Gastrocnemius medialis (tissue), 4 donors: Measurements from ENCODE around the gene PSMF1. TPM values are rescaled to one million over a fixed set of nuclear protein-coding genes. Genes with fewer than 3 reads are reported as not detected.
A peak's percentile ranks its signal among the peaks of the same experiment; 100 is the strongest.

Experiments used
- ATAC-seq, 2 donors: fragments of 150-250 bp; one replicate each; pipeline ENCODE4 v1.9.1; 2016
- DNase-seq, 2 donors: peaks; one replicate each; pipeline ENCODE4 v3.0.0-alpha.2; 2019
- H3K27ac ChIP-seq, 4 donors: fragments of 200-600 bp; sonication (generic); 1 replicate in 1 of 4; 2 replicates in 3 of 4; pipeline ENCODE4 v1.5.1; 2016 to 2018; ENCODE audit warnings: mild to moderate bottlenecking in 2 of 4, moderate library complexity in 1 of 4
- H3K27me3 ChIP-seq, 3 donors: fragments of 200-600 bp; sonication (generic) in 2 of 3; 1 replicate in 1 of 3; 2 replicates in 2 of 3; pipeline versions ENCODE4 v1.5.1 to v1.6.0; 2016 to 2019; ENCODE audit warnings: mild to moderate bottlenecking in 1 of 3, moderate library complexity in 1 of 3
- H3K36me3 ChIP-seq, 2 donors: fragments of 200-600 bp; sonication (generic) in 1 of 2; one replicate each; pipeline ENCODE4 v1.5.1; 2017 to 2018
- H3K4me1 ChIP-seq, 2 donors: fragments of 200-600 bp; sonication (generic) in 1 of 2; one replicate each; pipeline ENCODE4 v1.5.1; 2016 to 2017; ENCODE audit warnings: mild to moderate bottlenecking in 2 of 2
- H3K4me3 ChIP-seq, 4 donors: fragments of 200-600 bp; sonication (generic) in 3 of 4; 1 replicate in 1 of 4; 2 replicates in 3 of 4; pipeline ENCODE4 v1.5.1; 2016 to 2019; ENCODE audit warnings: mild to moderate bottlenecking in 2 of 4
- H3K9me3 ChIP-seq, 3 donors: fragments of 200-600 bp; sonication (generic) in 2 of 3; 1 replicate in 1 of 3; 2 replicates in 2 of 3; pipeline ENCODE4 v1.5.1; 2016 to 2019
- POLR2A ChIP-seq, 2 donors: fragments of 450-650 bp; IDR thresholded peaks; one replicate each; pipeline ENCODE4 v1.6.1; 2017; ENCODE audit warnings: antibody characterized with exemption in 2 of 2, mild to moderate bottlenecking in 2 of 2, moderate library complexity in 2 of 2
- in situ Hi-C, 4 donors: fragments of 200-750 bp; cut with MboI; loops; one replicate each; pipeline versions ENCODE4 v1.15.0 to v1.8.0; 2017; ENCODE audit warnings: low sequenced_read_pairs in 4 of 4
- intact Hi-C: fragments of 100-400 bp; cut with DNase I; formaldehyde crosslinking; loops from one replicate; pipeline ENCODE4 v1.15.1; 2023; ENCODE audit warnings: low total_unique reads
- total RNA-seq, 4 donors: library from RNA; depleted of rRNA; stranded (reverse); fragments of >200 nt; gene quantifications; one replicate each; pipeline versions ENCODE4 v1.1.0 to v1.2.3, GENCODE V29; 2016
- TF ChIP-seq, protein P1 (sequence below), 5 experiments: fragments of 450-650 bp in 3 of 5; fragments of 200-600 bp in 2 of 5; sonication (generic) in 2 of 5; IDR thresholded peaks in 4 of 5; conservative IDR thresholded peaks in 1 of 5; 1 replicate in 4 of 5; 2 replicates in 1 of 5; pipeline ENCODE4 v1.5.1; 2016 to 2019; ENCODE audit warnings: antibody characterized with exemption in 5 of 5, mild to moderate bottlenecking in 3 of 5, moderate library complexity in 3 of 5

PSMF1 gene
- total RNA-seq, 4 donors from 2014 or later = 174 to 433 (median 247) TPM

DNA sequence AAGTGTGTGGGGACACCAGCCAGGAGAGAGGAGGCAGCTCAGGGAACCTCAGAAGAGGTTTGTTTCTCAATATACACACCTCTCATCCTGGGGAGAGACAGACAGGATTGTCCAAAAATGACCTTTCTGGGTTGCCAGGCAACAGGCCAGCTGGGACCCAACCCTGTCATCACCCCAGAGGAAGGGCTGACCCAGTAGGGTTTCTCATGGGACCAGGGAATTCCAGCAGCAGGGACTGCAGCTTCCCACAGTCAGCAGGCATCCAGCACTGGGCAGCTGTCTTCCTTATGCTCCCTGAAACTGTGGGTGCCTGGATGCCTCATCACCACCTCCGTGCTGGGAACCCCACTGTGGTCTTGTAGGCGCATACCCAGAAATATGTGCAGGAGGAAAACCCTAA is 86.2 kb downstream of the PSMF1 start:
- H3K27ac ChIP-seq = peak overlapping the region in 3 of 4 donors; percentile 30 to 46 (median 34)

DNA sequence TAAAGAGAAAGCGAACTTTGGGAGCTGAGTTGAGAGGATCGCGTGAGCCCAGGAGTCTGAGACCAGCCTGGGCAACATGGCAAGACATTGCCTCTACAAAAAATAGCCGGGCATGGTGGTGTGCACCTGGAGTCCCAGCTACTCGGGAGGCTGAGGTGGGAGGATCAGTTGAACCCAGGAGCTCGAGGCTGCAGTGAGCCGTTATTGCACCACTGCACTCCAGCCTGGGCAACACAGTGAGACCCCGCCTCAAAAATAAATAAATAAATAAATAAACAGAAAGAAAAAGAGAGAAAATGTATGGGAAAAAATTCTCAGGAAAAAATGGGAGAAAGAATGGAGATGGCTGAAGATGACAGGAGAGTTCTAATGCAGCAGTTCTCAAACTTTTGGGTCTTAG is 87.4 kb downstream of the PSMF1 start:
- Histone ChIP-seq H3K27ac (peak overlapping the region in 1 of 4 donors; percentile 1), H3K27me3 (no peaks in the 10 kb centered on the region), H3K9me3 (no peaks in the 10 kb centered on the region), H3K36me3 (no peaks in the 10 kb centered on the region), H3K4me3 (no peak overlapping the region), H3K4me1 (no peaks in the 10 kb centered on the region)
- no peak for TF ChIP-seq POLR2A (IDR thresholded peaks at IDR 0.05)
- TF ChIP-seq, protein P1, sequence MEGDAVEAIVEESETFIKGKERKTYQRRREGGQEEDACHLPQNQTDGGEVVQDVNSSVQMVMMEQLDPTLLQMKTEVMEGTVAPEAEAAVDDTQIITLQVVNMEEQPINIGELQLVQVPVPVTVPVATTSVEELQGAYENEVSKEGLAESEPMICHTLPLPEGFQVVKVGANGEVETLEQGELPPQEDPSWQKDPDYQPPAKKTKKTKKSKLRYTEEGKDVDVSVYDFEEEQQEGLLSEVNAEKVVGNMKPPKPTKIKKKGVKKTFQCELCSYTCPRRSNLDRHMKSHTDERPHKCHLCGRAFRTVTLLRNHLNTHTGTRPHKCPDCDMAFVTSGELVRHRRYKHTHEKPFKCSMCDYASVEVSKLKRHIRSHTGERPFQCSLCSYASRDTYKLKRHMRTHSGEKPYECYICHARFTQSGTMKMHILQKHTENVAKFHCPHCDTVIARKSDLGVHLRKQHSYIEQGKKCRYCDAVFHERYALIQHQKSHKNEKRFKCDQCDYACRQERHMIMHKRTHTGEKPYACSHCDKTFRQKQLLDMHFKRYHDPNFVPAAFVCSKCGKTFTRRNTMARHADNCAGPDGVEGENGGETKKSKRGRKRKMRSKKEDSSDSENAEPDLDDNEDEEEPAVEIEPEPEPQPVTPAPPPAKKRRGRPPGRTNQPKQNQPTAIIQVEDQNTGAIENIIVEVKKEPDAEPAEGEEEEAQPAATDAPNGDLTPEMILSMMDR (IDR thresholded peaks at IDR 0.05 in 4 of 5, conservative IDR thresholded peaks at IDR 0.05 in 1 of 5) = no peak
- in situ Hi-C loops = loop anchor here (10.0 to 25.0 kb wide), 3 partner anchors 244 to 394 kb away; no protein-coding TSS in a partner anchor
- no peak for ATAC-seq
- no peak for DNase-seq
- intact Hi-C loops = no loop called here

More for the DNA sequence above, 86.2 kb downstream of the PSMF1 start:
- DNase-seq (no peak), ATAC-seq (peak in 1 of 2 donors; percentile 56)
- in situ Hi-C loops = loop anchor here (10.0 to 25.0 kb wide), 3 partner anchors 242 to 392 kb away; no protein-coding TSS in a partner anchor
- TF ChIP-seq, protein P1 (IDR thresholded peaks at IDR 0.05 in 4 of 5, conservative IDR thresholded peaks at IDR 0.05 in 1 of 5) = no peak
- TF ChIP-seq POLR2A (IDR thresholded peaks at IDR 0.05) = no peak
- no peak overlapping the region for H3K4me3 ChIP-seq
- no peaks in the 10 kb centered on the region for H3K4me1 ChIP-seq
- no peaks in the 10 kb centered on the region for H3K27me3 ChIP-seq
- no peaks in the 10 kb centered on the region for H3K36me3 ChIP-seq
- intact Hi-C loops = no loop called here
- no peaks in the 10 kb centered on the region for H3K9me3 ChIP-seq

DNA sequence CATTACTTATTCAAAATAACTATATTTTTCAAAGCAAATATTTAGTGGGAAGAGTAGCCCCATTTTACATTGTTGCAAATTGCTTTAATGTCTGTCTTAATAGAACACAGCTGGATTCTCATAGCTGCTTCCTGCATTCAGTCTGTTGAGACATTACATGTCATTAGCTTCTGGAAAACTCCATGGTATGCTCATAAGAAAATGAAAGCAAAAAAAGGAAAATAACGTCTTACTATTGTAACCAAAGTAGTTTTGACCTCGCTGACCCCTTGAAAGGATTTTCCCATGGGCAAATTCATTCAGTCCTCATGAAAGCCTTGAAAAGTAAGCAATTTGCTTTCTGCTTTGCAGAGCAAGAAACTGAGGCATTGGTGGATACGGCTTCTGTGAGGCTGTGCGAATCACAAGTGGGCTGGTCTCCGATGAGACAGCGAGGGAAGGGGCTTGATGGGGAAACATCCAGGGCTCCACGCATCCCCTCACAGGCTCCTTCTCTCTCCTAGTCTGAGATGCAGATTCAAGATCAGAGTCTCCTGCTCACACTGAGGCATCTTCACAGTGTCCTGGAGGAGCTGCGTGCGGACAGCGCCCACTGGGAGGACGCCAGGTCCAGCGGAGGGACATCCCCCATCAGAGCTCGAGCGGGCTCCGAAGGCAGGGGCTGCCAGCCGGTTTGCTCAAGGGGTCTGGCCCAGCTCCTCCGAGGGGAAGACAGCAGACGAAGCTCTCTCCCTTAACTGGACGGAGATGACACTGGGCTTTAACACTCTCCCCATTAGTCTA is 88.2 kb downstream of the PSMF1 start:
- no peak overlapping the region for H3K4me3 ChIP-seq
- in situ Hi-C loops = loop anchor here (10.0 to 25.0 kb wide), 3 partner anchors 244 to 394 kb away; no protein-coding TSS in a partner anchor
- ATAC-seq = no peak

DNA sequence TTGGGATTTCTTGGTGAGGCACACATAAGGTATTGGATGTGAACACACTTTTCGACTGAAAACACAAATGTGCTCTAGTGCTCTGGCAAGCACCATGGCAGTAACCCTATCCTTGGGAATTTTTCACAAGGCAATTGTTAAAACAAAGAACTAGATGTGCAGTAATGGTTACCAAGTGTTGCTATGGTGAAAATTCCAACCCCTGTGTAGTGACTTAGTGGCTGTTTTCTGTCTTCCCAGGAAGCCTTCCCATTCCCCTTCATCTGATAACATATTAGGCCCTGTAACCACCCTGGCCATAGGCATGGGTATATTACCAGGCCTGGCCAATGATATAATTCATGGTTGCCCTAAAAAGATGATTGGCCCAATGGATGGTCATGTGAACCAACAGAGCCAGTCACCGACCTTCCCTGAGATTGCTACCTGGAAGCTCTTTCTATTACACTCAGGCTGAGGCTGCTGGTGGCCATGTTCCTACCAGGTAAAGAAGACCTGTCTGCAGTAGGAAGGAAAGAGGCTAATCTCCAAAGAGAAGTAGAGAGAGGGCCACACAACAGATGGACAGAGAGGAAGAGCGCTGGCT is 89.0 kb downstream of the PSMF1 start:
- DNase-seq (no peak), ATAC-seq (no peak)
- peak overlapping the region in 1 of 4 donors; percentile 25 for H3K27ac ChIP-seq
- intact Hi-C loops (no loop called here), in situ Hi-C loops (loop anchor here (10.0 to 25.0 kb wide), 3 partner anchors 245 to 395 kb away; no protein-coding TSS in a partner anchor)
- H3K4me1 ChIP-seq = no peaks in the 10 kb centered on the region
- no peaks in the 10 kb centered on the region for H3K36me3 ChIP-seq
- TF ChIP-seq POLR2A (IDR thresholded peaks at IDR 0.05) = no peak
- TF ChIP-seq, protein P1 (IDR thresholded peaks at IDR 0.05 in 4 of 5, conservative IDR thresholded peaks at IDR 0.05 in 1 of 5) = no peak
- H3K9me3 ChIP-seq = no peaks in the 10 kb centered on the region
- no peaks in the 10 kb centered on the region for H3K27me3 ChIP-seq
- no peak overlapping the region for H3K4me3 ChIP-seq

More for the DNA sequence above, 88.2 kb downstream of the PSMF1 start:
- DNase-seq = no peak
- intact Hi-C loops = no loop called here
- no peaks in the 10 kb centered on the region for H3K36me3 ChIP-seq
- H3K9me3 ChIP-seq = no peaks in the 10 kb centered on the region
- H3K4me1 ChIP-seq = no peaks in the 10 kb centered on the region
- TF ChIP-seq POLR2A (IDR thresholded peaks at IDR 0.05) = no peak
- TF ChIP-seq, protein P1 (IDR thresholded peaks at IDR 0.05 in 4 of 5, conservative IDR thresholded peaks at IDR 0.05 in 1 of 5) = no peak
- peak overlapping the region in 3 of 4 donors; percentile 14 to 49 (median 25) for H3K27ac ChIP-seq
- H3K27me3 ChIP-seq = no peaks in the 10 kb centered on the region
